NCI-H1105 (cell line): Measurements from ENCODE around the gene ARPC1B.
"Not testable (repeated sequence)": the region's sequence is repeated elsewhere in the genome, so short reads cannot be mapped to it uniquely, and the experiment has no call there.

ENCODE experiments used
- DNase-seq: peaks from one replicate; lab custom pipeline; 2025; lab: John Stamatoyannopoulos, UW

Gene ARPC1B

DNA sequence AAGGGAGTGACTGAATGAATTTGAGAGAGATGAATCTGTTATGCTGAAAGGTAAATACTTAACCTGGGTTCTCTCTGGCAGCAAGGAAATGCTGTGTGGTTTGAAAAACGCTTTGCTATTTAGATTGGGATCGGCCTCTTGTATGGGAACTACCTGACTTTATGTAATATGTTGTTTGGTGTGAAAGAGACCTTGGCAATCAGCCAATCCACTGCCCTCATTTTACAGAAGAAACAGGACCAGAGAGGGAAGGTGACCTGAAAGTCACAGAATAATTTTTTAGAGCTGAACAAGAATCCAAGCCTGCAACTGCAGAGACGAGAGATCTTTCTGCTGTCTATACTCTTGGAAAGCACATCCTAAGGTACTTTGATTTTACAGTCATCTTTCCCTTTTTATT, 35.3 kb downstream of the ARPC1B start:
- DNase-seq: no peak

DNA sequence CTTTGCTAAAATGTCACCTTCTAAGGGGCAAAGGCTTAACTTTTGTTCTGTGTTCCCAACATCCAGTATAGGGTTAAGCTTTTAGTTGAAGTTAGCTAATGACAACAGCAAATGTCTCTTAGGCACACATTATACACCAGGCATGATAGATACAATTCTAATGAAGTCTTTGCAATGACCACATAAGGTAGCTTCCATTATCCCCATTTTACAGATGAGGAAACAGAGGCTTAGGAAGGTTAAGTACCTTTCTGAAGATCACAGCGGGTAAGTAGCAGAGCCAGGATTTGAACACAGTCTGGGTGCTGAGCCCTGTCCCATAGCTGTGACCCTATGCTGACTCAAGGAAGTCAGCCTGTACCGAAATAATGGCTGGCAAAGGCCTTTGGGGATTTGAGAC, 36.1 kb downstream of the ARPC1B start:
- DNase-seq: no peak

DNA sequence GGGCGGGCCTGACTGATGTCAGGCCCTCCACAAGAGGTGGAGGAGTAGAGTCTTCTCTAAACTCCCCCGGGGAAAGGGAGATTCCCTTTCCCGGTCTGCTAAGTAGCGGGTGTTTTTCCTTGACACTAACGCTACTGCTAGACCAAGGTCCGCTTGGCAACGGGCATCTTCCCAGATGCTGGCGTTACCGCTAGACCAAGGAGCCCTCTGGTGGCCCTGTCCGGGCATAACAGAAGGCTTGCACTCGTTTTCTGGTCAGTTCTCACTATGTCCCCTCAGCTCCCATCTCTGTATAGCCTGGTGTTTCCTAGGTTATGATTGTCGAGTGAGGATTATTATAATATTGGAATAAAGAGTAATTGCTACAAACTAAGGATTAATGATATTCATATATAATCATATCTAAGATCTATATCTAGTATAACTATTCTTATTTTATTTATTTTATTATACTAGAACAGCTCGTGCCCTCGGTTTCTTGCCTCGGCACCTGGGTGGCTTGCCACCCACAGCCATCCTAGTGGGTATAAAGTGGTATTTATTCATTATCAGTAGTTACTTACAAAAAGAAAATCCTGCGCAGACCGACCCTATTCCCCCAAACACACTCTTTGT, 41.1 kb downstream of the ARPC1B start:
- DNase-seq: peak; percentile 22

DNA sequence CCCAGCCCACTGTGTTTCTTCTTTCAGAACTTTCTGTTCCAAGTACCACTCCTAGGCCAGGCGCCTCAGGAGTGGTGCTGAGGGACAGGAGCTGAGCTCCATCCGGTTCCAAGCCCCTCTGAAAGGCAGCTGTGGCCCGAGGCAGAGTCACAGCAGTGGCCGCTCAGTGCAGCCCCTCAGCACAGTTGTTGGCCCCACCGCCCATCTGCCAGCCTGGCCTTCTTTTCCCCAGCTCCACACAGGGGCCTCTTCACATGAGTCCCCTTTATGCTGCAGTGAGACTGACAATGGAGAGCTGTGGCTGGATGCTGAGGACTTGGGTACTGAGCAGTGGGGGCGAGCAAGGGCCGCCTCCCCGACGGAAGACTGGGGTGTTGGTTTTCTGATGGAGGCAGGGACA, 43.7 kb downstream of the ARPC1B start:
- no peak for DNase-seq

DNA sequence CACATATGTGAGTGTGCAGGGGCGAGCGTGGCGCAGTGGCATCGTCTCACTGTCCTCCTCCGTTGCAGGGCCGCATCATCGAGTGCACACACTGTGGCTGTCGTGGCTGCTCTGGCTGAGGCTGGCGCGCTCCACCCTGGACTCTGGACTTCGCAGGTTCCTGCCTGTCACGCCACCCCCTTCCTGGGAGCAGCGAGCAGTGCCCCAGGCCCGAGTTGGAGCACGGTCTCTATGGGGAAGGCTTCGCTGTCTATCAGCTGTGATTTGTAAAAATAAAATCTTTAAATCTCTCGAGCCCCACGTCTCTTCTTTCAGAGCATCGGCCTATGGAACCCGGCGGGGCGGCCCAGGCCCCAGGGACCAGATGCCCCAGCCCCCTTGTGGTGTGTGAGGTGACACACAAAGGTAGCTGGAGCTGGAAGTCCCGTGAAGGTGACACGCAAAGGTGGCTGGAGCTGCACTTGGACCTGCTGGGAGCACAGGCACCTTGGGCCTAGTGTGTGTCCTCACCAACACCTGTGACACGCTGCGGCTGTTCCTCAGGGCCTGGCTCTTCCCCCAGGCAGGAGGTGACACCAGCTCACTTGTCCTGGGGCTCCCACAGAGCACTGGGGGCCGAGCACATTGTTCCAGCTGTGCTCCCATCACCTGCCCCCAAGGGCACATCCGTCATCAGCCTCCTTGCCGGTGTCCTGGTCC, 44.9 kb downstream of the ARPC1B start:
- DNase-seq: no peak

DNA sequence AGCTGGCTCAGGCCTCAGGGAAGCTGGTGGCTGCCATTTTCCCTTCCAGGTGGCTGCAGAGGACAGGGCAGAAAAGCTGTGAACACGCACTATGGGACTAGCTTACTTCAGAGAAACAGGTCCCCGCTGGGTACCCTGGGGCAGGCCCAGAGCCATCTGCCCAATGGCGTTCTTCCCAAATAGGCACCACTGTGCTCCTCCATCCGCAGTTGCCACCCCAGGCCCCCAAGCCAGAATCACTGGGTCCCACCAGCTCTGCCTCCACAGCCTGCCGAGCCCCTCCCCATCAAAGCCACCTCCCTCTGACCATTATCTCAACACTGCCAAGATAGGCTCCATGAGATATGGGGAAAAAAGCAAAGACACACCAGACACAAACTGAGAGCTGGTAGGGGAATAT, 45.7 kb downstream of the ARPC1B start:
- no peak for DNase-seq

DNA sequence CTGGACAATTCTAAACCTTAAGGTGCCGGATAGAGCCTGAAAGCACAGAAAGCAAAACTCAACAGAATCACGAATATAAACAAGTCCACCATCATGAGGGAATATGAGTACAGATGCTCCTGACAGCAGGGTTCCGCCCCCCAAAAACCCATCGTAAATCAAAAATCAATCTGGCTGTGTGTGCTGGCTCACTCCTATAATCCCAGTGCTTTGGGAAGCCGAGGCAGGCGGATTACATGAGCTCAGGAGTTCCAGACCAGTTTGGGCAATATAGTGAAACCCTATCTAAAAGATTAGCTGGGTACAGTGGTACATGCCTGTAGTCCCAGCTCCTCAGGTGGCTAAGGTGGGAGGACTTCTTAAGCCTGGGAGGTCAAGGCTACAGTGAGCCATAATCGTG, 46.5 kb downstream of the ARPC1B start:
- DNase-seq: no peak

DNA sequence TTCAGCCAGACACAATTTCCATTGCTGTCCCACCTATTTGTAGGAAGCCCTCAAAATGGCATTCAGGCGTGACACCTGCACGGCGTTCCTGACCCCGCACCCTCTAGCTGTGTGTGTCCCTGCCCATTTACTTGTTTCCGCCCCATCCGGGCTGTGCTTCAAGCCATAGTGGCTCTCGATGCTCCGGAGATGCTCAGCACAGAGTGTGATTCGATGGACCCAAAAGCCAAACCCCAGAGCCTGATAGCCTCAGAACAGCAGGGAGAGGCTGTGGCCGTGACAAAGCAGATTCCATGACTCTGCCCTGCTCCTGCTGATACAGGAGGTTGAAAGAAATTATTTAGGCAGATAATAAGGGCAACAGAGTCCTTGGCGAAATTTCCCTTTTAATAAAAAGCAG, 47.7 kb downstream of the ARPC1B start:
- peak; percentile 62 for DNase-seq

DNA sequence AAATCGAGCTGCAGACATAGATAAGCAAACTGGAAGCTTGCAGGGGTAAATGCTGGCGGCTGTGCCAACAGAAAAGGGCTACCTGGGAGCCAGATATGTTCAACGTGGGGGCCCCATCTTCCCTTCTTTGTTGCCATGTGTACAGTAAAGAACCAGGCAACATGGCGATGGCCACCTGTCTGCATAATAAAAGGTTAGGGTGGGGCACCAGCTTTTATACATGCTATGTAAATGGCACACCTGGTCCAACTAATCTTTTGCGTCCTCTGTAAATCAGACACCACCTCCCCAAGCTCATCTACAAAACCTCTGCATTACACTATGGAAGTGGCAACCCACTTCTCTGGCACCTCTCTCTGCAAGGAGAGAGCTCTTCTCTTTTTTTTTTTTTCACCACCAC, 48.1 kb downstream of the ARPC1B start:
- peak; percentile 64 for DNase-seq

DNA sequence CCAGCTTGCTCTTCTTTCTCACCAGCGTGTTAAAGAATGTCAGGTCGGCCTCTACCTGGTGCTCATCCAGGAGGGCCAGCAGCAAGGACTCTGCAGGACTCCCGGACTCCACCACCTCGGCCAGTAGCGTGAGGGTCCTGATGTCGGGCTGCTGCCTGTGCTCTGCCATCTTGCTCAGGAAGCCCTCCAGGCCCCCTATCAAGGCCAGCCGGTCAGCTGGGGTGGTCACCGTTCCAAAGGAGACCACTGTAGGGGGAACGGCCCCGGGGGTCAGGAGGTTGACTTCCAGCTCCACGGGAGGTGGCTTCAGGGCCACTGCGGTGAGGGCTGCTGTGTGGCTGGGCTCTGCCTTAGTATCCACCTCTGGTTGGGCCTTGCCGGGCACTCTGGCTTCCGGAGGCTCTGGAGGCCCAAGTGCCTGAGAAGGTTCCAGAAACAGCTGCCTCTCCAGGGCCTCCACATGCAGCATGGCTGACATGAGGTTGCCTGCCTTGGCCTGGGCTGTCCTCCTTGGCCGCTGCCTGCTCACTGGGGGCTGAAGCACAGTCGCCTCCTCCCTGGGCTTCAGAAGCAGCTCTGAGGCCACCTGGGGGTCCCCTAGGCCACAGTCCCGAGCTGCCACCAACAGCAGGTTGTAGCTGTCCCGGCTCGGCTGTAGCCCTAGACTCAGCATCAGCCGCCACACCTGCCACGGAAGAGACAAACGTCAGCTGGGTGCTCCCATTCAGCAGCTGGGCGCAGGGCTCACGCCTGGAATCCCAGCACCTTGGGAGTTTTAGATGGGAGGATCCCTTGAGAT, 50.6 kb downstream of the ARPC1B start:
- DNase-seq: no peak

DNA sequence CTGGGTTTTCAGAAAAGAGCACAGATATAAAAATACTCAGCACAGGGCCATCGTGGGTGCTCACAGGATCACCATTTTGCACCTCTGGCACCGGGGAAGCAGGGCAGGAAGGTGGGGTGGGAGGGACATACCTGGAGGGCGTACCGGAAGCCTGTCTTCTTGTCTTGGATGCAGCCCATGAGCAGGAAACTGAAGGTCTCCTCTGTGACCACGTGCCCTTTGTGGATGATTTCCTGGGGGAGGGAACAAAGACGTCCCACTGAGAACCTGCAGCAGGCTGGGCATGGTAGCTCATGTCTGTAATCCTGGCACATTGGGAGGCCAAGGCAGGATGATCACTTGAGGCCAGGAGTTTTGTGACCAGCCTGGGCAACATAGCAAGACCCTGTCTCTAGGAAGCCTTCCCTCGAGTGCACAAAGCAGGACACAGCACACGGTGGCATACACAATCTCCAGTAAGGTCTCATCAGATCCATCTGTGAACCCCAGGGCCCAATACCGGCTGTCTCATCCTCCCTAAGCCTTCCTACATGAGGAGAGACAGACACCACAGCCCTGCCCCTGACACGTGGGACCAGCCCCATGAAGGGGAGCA, 54.5 kb downstream of the ARPC1B start:
- DNase-seq: no peak

DNA sequence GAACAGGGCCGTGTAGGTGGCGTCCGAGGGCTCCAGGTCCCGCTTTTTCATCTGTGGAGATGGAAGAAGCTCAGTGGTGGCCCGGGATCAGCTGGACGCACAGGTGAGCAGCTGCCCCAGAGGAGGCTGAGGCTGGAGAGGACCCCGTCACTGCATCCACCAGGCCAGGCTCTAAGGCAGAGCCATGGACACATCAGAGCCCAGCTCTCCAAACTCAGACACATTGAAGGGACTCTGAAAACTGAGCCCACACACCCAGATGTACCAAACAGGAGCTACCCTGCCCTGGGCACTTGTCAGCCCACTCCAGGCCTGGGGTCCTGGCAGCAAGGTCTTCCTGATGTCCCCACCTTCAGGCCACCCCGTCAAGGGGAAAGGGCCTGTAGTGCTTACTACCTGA, 55.2 kb downstream of the ARPC1B start:
- DNase-seq: no peak

DNA sequence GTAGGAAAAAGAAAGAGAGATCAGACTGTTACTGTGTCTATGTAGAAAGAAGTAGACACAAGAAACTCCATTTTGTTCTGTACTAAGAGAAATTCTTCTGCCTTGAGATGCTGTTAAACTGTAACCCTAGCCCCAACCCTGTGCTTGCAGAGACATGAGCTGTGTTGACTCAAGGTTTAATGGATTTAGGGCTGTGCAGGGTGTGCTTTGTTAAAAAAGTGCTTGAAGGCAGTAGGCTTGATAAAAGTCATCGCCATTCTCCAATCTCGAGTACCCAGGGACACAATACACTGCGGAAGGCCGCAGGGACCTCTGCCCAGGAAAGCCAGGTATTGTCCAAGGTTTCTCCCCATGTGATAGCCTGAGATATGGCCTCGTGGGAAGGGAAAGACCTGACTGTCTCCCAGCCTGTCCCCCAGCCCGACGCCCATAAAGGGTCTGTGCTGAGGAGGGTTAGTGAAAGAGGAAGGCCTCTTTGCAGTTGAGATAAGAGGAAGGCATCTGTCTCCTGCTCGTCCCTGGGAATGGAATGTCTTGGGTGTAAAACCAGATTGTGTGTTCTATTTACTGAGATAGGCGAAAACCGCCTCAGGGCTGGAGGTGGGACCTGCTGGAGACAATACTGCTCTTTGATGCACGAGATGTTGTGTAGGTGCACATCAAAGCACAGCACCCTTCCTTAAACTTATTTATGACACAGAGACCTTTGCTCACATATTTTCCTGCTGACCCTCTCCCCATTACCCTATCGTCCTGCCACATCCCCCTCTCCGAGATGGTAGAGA, 57.4 kb downstream of the ARPC1B start:
- not testable (repeated sequence) for DNase-seq

DNA sequence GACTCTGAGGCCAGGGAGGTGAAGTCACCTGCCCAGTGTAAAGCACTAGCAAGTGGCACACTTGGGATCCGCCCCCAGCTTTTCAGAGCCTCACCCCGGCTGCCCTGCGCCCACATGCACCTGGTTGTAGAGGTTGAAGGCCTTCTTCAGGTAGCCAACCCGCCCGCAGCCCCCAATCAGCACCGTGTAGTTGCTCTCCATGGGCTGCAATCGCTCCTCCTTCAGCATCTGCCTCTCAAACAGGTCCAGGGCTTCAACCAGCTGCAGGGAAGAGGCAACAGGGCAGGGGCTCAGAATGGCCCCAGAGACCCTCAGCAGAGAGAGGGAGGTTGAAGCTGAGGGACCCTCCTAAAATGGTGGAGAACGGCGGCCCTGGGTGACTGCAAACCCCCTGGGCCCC, 58.6 kb downstream of the ARPC1B start:
- DNase-seq: no peak

DNA sequence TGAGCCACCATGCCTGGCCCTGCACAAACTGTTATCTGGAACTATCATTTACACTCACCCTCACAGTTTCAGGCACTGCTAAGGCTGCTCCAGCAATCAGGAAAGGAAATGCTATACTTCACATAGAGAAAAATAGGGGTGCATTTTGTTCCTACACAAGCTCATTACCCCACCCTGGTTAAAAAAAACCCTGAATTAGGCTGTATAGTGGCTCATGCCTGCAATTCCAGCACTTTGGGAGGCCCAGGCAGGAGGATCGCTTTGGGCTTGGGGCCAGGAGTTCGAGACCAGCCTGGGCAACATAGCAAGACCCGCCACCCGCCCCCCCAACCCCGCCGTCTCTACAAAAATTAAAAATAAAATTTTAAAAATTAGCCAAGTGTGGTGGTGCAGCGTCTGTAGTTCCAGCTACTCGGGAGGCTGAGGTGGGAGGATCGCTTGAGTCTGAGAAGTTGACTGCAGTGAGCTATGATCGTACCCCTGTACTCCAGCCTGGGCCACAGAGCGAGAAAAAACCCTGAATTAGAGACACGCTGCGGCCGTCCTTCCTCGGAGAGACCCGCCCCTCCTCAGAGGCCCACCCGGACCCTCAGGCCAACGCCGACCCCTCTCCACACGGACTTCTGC, 63.5 kb downstream of the ARPC1B start:
- DNase-seq: no peak

DNA sequence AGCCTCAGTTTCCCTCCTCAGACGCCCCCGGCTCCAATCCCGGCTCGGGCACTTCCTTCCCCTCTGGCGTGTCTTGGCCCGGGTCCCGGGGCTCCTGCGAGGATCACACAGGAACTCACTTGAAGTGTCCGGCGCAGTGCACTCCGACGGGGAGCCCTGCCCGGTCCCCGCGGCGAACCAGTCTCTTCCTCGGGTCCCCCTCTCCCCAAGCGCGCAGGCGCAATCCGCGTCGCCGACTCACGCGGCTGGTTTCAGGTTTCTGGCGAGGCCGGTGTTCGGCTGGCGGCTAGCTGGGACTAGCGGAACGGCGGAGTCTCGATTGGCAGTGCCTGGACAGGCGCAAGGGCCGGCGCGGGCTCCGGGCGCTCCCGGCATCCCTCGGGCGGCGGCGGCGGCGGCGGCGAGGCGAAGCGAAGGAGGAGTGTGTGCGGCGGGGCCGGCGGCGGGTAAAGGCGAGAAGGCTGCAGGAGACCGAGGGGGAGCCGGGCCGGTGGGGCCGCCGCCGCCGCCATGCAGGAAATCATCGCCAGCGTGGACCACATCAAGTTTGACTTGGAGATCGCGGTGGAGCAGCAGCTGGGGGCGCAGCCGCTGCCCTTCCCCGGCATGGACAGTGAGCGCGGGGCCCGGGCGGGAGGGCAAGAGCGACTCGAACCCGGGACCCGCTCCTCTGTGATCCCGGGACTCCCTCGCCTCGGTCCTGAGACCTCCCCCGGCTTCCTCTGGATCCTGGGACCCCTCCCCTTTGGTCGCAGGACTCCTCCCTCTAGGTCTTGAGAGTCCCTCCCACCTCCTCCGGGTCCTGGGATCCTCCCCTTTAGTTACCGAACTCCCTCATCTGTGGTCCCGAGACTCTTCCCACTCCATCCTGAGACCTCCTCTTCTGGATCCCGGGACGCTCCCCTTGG, 64.3 kb downstream of the ARPC1B start, which contains the start of the genes CPSF4 and PTCD1:
Gene CPSF4, plus strand, starts transcription at position 371 of the 908 bp plus-strand sequence. Its CDS starts 140 bp downstream, at position 511.
Gene PTCD1, minus strand, starts transcription at position 226 of the 908 bp plus-strand sequence. CDS start 3,556 bp downstream, outside the sequence.
- DNase-seq: peak; percentile 89

DNA sequence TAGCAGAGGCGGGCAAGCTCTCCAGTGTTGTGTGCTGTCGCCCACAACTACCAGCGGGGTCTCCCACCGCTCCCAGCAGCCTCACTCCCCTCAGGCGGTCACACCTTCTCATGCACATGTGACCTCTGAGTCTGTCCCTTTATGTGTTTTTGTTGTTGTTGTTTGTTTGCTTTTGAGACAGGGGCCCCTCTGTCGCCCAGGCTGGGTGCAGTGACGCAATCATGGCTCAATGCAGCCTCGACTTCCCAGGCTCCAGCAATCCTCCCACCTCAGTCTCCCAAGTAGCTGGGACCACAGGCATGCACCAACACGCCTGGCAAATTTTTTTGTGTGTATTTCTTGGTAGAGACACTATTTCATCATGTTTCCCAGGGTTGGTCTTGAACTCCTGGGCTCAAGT, 65.7 kb downstream of the ARPC1B start:
- no peak for DNase-seq
